Posterior vena cava (tissue), 2 donors: Measurements from ENCODE around the gene PNN. TPM values are rescaled to one million over a fixed set of nuclear protein-coding genes. Genes with fewer than 3 reads are reported as not detected.
"Not testable (repeated sequence)": the region's sequence is repeated elsewhere in the genome, so short reads cannot be mapped to it uniquely, and the experiment has no call there.

Experiments used
- DNase-seq: peaks from one replicate; pipeline ENCODE4 v3.0.0-alpha.2; 2020; ENCODE audit warnings: low spot score
- intact Hi-C, 2 donors: fragments of 100-400 bp; cut with DNase I; formaldehyde crosslinking; loops; one replicate each; pipeline versions ENCODE4 v1.14.1 to v1.14.2; 2022 to 2023
- total RNA-seq, 2 donors: library from RNA; stranded (reverse); fragmentation: NEBNext Ultra II Directional; extraction: Animal tissue kit (Norgen Biotek cat#: 25700); gene quantifications; one replicate each; pipeline ENCODE4 v1.2.1, GENCODE V29; 2021
- donor health status: DM: yes; HTN: yes; CAD: no.
- donor health status: DM: yes; HTN: yes; CAD: no.

Gene PNN
- total RNA-seq, 2 donors from 2014 or later: 37.7 to 42.6 TPM

GRCh38 chr14:39217214-39217879, 42.3 kb downstream of the PNN start:
- intact Hi-C loops: no loop called here
- DNase-seq: no peak

- no peak for DNase-seq
- intact Hi-C loops: no loop called here
These were observed 43.2 kb downstream of the PNN start for GRCh38 chr14:39218171-39218769.

- intact Hi-C loops: no loop called here
- DNase-seq: no peak
These were observed 44.0 kb downstream of the PNN start for GRCh38 chr14:39219075-39219499.

DNA sequence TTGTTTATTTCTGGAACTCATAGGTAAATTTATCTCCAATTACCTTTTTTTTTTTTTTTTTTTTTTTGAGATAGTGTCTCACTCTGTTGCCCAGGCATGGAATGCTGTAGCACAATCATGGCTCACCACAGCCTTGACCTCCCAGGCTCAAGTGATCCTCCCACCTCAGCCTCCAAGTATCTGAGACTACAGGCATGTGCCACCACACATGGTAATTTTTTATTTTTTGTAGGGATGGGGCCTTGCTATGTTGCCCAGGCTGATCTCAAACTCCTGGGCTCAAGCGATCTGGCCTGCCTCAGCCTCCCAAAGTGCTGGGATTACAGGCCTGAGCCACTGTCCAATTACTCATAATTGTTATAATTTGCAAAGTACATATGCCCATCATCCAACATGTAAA, 45.4 kb downstream of the PNN start:
- DNase-seq, intact Hi-C loops: not testable (repeated sequence)

DNA sequence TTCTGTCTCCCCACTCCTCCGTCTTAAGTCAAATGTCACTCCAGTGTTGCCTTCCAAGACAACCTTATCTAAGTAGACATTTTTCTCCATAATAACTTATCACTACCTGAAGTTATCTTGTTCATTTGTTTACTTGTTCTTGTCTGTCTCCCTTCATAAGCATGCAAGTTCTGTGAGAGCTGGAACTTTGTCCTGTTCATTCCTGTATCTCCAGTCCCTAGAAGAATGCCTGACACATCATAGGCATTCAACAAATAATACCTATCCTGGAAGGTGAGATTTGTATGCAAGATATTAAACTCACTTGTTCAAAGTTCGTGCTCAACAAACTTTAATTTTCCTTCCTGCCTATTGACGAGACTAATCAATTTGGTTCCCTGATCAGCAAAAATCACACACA, 53.0 kb downstream of the PNN start:
- intact Hi-C loops: no loop called here
- DNase-seq: no peak

GRCh38 chr14:39228509-39229221, 53.6 kb downstream of the PNN start:
- DNase-seq: no peak
- intact Hi-C loops: no loop called here

DNA sequence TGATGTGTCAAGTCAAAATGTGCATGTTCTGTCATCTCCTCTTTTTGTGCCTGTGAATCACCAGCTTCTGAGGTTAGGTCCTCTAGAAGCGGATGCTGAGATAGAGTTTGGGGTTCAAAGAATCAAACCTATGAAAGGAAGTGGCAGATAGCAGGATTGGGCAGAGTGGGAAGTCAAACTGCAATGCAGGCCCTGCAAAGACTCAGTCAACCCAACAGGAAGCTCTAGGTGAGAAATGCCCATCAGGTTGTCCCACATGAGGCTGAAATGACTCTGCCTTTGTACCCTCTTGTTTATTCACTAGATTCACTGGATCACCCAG, 54.1 kb downstream of the PNN start:
- no peak for DNase-seq
- intact Hi-C loops: no loop called here

DNA sequence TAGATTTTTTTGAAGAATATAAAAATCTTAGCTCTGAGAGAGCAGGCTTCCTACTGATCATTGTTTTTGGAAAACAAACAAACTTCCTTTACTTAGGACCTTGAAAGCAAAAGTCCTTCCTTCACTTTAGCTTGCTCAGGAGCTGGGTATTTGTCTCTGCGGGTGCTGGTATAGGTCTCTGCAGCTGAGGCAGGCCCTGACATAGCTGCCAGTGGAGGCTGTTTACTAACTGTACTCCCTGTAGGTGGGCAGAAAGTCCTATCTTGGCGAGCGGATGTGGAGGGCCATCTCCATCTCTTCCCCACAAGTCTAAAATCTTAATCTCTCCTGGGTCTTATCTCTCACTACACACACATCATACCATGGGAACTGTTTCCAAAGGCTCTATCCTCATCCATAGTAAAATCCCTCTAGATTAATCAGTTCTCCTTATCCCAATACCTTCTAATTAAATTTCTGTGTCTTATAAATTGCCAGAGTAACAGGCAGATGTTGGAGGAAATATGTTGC, 54.6 kb downstream of the PNN start:
- intact Hi-C loops: no loop called here
- DNase-seq: no peak

GRCh38 chr14:39230416-39231035, 55.5 kb downstream of the PNN start:
- intact Hi-C loops: no loop called here
- DNase-seq: no peak

DNA sequence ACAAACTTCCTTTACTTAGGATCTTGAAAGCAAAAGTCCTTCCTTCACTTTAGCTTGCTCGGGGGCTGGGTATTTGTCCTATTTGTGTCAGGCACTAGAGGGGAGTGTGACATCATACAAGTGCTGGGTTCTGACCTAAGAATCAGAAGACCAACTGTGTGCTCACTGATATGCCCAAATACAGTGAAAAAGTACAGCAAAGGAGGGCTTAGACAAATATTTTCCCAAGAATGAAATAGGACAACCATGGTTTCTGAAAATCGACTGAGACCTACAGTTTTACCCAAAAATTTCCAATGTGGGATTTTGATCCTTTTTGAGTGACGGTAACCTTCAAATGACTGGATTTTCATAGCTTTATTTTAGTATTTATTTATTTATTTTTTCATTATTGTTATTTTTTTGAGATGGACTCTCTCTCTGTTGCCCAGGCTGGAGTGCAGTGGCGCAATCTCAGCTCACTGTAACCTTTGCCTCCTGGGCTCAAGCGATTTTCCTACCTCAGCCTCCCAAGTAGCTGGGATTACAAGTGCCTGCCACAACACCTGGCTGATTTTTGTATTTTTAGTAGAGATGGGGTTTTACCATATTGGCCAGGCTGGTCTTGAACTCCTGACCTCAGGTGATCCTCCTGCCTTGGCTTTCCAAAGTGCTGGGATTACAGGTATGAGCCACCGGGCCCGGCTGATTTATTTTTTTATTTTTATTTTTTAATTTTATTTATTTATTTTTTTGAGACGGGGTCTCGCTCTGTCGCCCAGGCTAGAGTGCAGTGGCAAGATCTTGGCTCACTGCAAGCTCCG, 56.9 kb downstream of the PNN start:
- DNase-seq, intact Hi-C loops: not testable (repeated sequence)

Other genes starting within 250 kb of the PNN start
- 100 to 1,000 TPM; 176 to 207 TPM for gene SEC23A, start 72.0 kb upstream of the PNN start, total RNA-seq
- 10 to 100 TPM in 1 of 2 donors, 1 to 10 TPM in 1; 9.6 to 12.7 TPM for gene GEMIN2, start 60.9 kb upstream of the PNN start, total RNA-seq
- 10 to 100 TPM; 31.7 to 32.2 TPM for gene TRAPPC6B, start 4.9 kb upstream of the PNN start, total RNA-seq
- 10 to 100 TPM; 19.9 to 21.1 TPM for gene MIA2, start 58.7 kb downstream of the PNN start, total RNA-seq